GM12872 (cell line): ENCODE data around the gene FOXE3.

Experiments used
- CTCF ChIP-seq: IDR thresholded peaks from 3 replicates; pipeline ENCODE4 v1.5.1; 2011; ENCODE audit warnings: low read depth, mild to moderate bottlenecking, low read length, moderate library complexity; ENCODE audit not compliant: insufficient read depth

Gene FOXE3

GRCh38 chr1:47435506-47436303 lies 19.6 kb downstream of the FOXE3 start:
- no peak for TF ChIP-seq CTCF

GRCh38 chr1:47436304-47436978 lies 20.4 kb downstream of the FOXE3 start:
- peak; percentile 100 for TF ChIP-seq CTCF

- no peak for TF ChIP-seq CTCF
These were observed 20.9 kb downstream of the FOXE3 start for GRCh38 chr1:47436979-47437446.

- peak; percentile 79 for TF ChIP-seq CTCF
These were observed 21.5 kb downstream of the FOXE3 start, which contains the start of gene FOXD2 for GRCh38 chr1:47437447-47438164. TSS of gene FOXD2 (plus strand) at chr1:47438044. CDS start at chr1:47438136, 92 bp downstream.

GRCh38 chr1:47438165-47439016 lies 22.3 kb downstream of the FOXE3 start:
- TF ChIP-seq CTCF = no peak

- TF ChIP-seq CTCF = no peak
These were observed 23.1 kb downstream of the FOXE3 start for GRCh38 chr1:47439017-47439818.
